NCI-H748 (cell line): Measurements from ENCODE around the gene CFAP100.

Source experiments
- DNase-seq: peaks from one replicate; lab custom pipeline; 2025; ENCODE audit not compliant: unreplicated experiment; lab: John Stamatoyannopoulos, UW

The CFAP100 gene

GRCh38 chr3:126356373-126357264, 38.1 kb upstream of the CFAP100 start:
- DNase-seq: peak; percentile 26

- peak; percentile 81 for DNase-seq
Measured at GRCh38 chr3:126357295-126358037, 37.2 kb upstream of the CFAP100 start, which contains the start of gene KLF15. Gene KLF15, minus strand, starts transcription at chr3:126357408. Its CDS starts 4,486 bp downstream, at chr3:126352922.

- peak; percentile 72 for DNase-seq
Measured at GRCh38 chr3:126358038-126358815, 36.5 kb upstream of the CFAP100 start.

GRCh38 chr3:126358816-126359181, 35.9 kb upstream of the CFAP100 start:
- DNase-seq: no peak

GRCh38 chr3:126360046-126360713, 34.5 kb upstream of the CFAP100 start:
- no peak for DNase-seq

GRCh38 chr3:126360714-126361060, 34.0 kb upstream of the CFAP100 start:
- DNase-seq: no peak

- no peak for DNase-seq
Measured at GRCh38 chr3:126361211-126361610, 33.5 kb upstream of the CFAP100 start.

GRCh38 chr3:126364130-126364695, 30.5 kb upstream of the CFAP100 start:
- no peak for DNase-seq

GRCh38 chr3:126364731-126365301, 29.9 kb upstream of the CFAP100 start:
- no peak for DNase-seq

GRCh38 chr3:126365351-126366277, 29.1 kb upstream of the CFAP100 start:
- DNase-seq: no peak

GRCh38 chr3:126367316-126367805, 27.3 kb upstream of the CFAP100 start:
- DNase-seq: no peak

- DNase-seq: no peak
Measured at GRCh38 chr3:126369490-126369889, 25.2 kb upstream of the CFAP100 start.

- DNase-seq: no peak
Measured at GRCh38 chr3:126370055-126370454, 24.7 kb upstream of the CFAP100 start.

- DNase-seq: no peak
Measured at GRCh38 chr3:126370606-126371005, 24.1 kb upstream of the CFAP100 start.

- no peak for DNase-seq
Measured at GRCh38 chr3:126371096-126371705, 23.5 kb upstream of the CFAP100 start.

- DNase-seq: no peak
Measured at GRCh38 chr3:126372413-126373145, 22.1 kb upstream of the CFAP100 start.

GRCh38 chr3:126373146-126373613, 21.5 kb upstream of the CFAP100 start:
- no peak for DNase-seq
